ENCODE data around the gene SKAP2.

DNA sequence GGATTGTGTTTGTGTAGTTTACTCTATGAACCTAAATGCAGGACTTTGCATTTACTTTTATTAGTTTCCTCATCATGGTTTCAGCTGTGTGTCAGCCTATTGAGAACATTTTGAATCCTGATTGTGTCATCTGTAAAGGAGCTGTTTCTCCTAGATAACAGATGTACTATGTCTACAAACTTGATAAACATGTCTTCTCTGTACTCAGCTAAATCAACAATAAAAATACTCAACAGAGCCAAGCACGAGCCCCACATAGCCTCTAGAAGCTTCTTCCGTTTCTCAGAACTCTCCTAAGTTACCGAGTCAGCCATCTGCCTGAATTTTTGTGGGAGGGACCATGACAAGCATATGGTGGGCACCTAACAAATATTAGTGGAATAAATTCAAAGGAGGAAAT is 234.7 kb downstream of the SKAP2 start:
- TF ChIP-seq CTCF (conservative IDR thresholded peaks at IDR 0.05 in 1 of 2, IDR thresholded peaks at IDR 0.05 in 1 of 2; ENCODE audit: low read depth in 1 of 2, low read length in 2 of 2): no peak
- TF ChIP-seq EZH2 (IDR thresholded peaks at IDR 0.05; ENCODE audit: low read length, missing control alignments): no peak

Measured in fibroblast of lung (primary cell).